ENCODE measurements around the gene PDE6H.

PDE6H gene

DNA sequence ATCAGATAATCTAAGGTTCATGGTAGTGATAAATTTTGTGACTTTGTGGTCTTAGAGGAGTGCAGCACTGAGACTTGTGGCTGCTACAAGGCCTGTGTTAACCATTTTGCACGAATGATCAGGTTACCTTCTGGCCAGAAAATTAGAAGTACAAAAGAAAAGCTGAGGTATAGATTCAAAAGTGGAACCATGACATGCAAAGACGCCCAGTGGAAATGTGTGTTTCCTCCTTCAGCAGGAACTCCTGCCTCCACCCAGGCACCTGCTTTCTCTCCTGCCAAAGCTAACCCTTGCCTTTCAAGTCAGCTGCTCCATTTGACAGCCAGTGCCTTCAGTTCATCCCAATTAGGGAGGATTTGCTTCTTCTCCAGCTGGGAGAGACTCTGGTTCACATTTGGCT lies 10.1 kb downstream of the PDE6H start:
- Histone ChIP-seq H4K20me1 (ENCODE audit: insufficient read depth, low read length) (no peaks in the 10 kb centered on the region), H3K4me1 (ENCODE audit: insufficient read depth, low read length) (peaks cover 20% of the 10 kb centered on the region), H3K79me2 (ENCODE audit: insufficient read depth, low read length) (no peaks in the 10 kb centered on the region), H3K27ac (ENCODE audit: low read length) (no peak overlapping the region), H3K4me2 (ENCODE audit: insufficient read depth, low read length) (no peak overlapping the region), H3K9ac (ENCODE audit: low read depth, low read length) (no peak overlapping the region), H2AFZ (ENCODE audit: low read depth, low read length) (peak overlapping the region; percentile 4; the same call in 1 of the 2 replicates), H3K9me3 (ENCODE audit: insufficient read depth, low read length, severe bottlenecking) (no peaks in the 10 kb centered on the region), H3K27me3 (ENCODE audit: insufficient read depth, low read length, poor library complexity) (no peaks in the 10 kb centered on the region), H3K36me3 (ENCODE audit: insufficient read depth, low read length) (no peaks in the 10 kb centered on the region), H3K4me3 (ENCODE audit: low read depth in 1 of 2, low read length in 2 of 2) (no peak overlapping the region)
- TF ChIP-seq, protein P1, sequence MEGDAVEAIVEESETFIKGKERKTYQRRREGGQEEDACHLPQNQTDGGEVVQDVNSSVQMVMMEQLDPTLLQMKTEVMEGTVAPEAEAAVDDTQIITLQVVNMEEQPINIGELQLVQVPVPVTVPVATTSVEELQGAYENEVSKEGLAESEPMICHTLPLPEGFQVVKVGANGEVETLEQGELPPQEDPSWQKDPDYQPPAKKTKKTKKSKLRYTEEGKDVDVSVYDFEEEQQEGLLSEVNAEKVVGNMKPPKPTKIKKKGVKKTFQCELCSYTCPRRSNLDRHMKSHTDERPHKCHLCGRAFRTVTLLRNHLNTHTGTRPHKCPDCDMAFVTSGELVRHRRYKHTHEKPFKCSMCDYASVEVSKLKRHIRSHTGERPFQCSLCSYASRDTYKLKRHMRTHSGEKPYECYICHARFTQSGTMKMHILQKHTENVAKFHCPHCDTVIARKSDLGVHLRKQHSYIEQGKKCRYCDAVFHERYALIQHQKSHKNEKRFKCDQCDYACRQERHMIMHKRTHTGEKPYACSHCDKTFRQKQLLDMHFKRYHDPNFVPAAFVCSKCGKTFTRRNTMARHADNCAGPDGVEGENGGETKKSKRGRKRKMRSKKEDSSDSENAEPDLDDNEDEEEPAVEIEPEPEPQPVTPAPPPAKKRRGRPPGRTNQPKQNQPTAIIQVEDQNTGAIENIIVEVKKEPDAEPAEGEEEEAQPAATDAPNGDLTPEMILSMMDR (IDR thresholded peaks at IDR 0.05; ENCODE audit: borderline replicate concordance, extremely low read depth, low read length, poor library complexity, severe bottlenecking) = no peak
- TF ChIP-seq EZH2 (IDR thresholded peaks at IDR 0.05; ENCODE audit: borderline replicate concordance, low read depth, low read length, severe bottlenecking) = no peak
- DNase-seq (no peak), ATAC-seq (ENCODE audit: insufficient read depth, low read depth) (peak; percentile 50; the same call in 2 of the 3 replicates)

DNA sequence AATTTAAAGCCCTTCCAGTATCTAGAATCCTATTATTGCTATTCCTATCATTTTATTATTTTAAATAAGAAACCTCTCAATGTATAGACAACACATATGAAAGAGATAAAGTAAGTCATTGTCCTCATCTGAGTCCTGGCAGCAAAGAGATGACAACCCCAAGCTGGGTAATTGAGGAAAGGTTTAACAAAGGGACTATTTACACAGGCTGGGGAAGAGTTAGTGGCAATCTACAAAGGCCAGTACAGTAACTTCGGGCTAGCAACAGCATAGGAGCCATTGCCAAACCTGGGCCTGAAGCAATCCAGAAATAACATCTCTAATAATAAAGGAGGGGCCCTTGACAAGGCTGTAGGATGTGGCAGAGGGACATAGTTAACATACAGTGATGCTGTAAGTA lies 11.2 kb downstream of the PDE6H start:
- H3K4me1 ChIP-seq (ENCODE audit: insufficient read depth, low read length) = peaks cover 19% of the 10 kb centered on the region

DNA sequence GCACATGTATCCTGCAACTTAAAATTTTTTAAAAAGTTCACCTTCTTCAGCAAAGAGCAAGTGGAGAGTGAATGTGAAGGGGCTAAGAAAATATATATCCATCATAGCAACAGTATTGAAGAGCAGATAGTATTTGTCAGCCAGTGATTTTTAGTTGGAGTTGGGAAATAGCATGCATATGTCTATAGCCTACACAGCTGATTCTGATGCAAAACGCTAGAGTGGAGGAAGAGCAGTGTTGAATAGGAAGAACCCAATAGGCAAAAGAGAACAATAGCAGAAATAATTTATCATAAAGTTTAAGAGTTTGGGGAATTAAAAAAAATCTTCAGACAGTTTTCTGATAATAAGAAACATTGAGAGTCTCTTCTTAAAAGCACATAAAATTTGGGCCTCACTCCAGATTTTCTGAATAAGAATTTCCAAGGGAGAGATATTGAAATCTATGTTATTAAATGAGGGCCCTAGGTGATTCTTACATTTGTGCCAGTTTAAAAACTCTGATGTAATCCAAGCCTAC lies 12.0 kb downstream of the PDE6H start:
- H3K4me3 ChIP-seq (ENCODE audit: low read depth in 1 of 2, low read length in 2 of 2) = no peak overlapping the region
- no peak overlapping the region for H2AFZ ChIP-seq (ENCODE audit: low read depth, low read length)
- no peaks in the 10 kb centered on the region for H3K9me3 ChIP-seq (ENCODE audit: insufficient read depth, low read length, severe bottlenecking)
- DNase-seq = no peak
- H3K9ac ChIP-seq (ENCODE audit: low read depth, low read length) = no peak overlapping the region
- H3K4me2 ChIP-seq (ENCODE audit: insufficient read depth, low read length) = no peak overlapping the region
- no peaks in the 10 kb centered on the region for H4K20me1 ChIP-seq (ENCODE audit: insufficient read depth, low read length)
- ATAC-seq (ENCODE audit: insufficient read depth, low read depth) = no peak
- TF ChIP-seq, protein P1 (IDR thresholded peaks at IDR 0.05; ENCODE audit: borderline replicate concordance, extremely low read depth, low read length, poor library complexity, severe bottlenecking) = no peak
- no peak for TF ChIP-seq EZH2 (IDR thresholded peaks at IDR 0.05; ENCODE audit: borderline replicate concordance, low read depth, low read length, severe bottlenecking)
- H3K27me3 ChIP-seq (ENCODE audit: insufficient read depth, low read length, poor library complexity) = no peaks in the 10 kb centered on the region
- no peaks in the 10 kb centered on the region for H3K79me2 ChIP-seq (ENCODE audit: insufficient read depth, low read length)
- H3K36me3 ChIP-seq (ENCODE audit: insufficient read depth, low read length) = no peaks in the 10 kb centered on the region
- H3K4me1 ChIP-seq (ENCODE audit: insufficient read depth, low read length) = peaks cover 11% of the 10 kb centered on the region; the same call in 1 of the 2 replicates
- H3K27ac ChIP-seq (ENCODE audit: low read length) = no peak overlapping the region

More for the DNA sequence above, 11.2 kb downstream of the PDE6H start:
- no peaks in the 10 kb centered on the region for H3K36me3 ChIP-seq (ENCODE audit: insufficient read depth, low read length)
- no peak for ATAC-seq (ENCODE audit: insufficient read depth, low read depth)
- no peak overlapping the region for H2AFZ ChIP-seq (ENCODE audit: low read depth, low read length)
- H3K9me3 ChIP-seq (ENCODE audit: insufficient read depth, low read length, severe bottlenecking) = no peaks in the 10 kb centered on the region
- H3K9ac ChIP-seq (ENCODE audit: low read depth, low read length) = no peak overlapping the region
- H4K20me1 ChIP-seq (ENCODE audit: insufficient read depth, low read length) = no peaks in the 10 kb centered on the region
- DNase-seq = no peak
- H3K27me3 ChIP-seq (ENCODE audit: insufficient read depth, low read length, poor library complexity) = no peaks in the 10 kb centered on the region
- no peaks in the 10 kb centered on the region for H3K79me2 ChIP-seq (ENCODE audit: insufficient read depth, low read length)
- no peak overlapping the region for H3K4me2 ChIP-seq (ENCODE audit: insufficient read depth, low read length)
- H3K27ac ChIP-seq (ENCODE audit: low read length) = no peak overlapping the region
- no peak for TF ChIP-seq EZH2 (IDR thresholded peaks at IDR 0.05; ENCODE audit: borderline replicate concordance, low read depth, low read length, severe bottlenecking)
- TF ChIP-seq, protein P1 (IDR thresholded peaks at IDR 0.05; ENCODE audit: borderline replicate concordance, extremely low read depth, low read length, poor library complexity, severe bottlenecking) = no peak
- H3K4me3 ChIP-seq (ENCODE audit: low read depth in 1 of 2, low read length in 2 of 2) = no peak overlapping the region

All from DND-41 (cell line).